Spleen (tissue), 7 donors: ENCODE data around the gene CCDC188.

Experiments
- POLR2A ChIP-seq, 3 donors: fragments of 450-650 bp; IDR thresholded peaks; one replicate each; pipeline ENCODE4 v1.5.1; 2017; ENCODE audit warnings: antibody characterized with exemption in 3 of 3, mild to moderate bottlenecking in 1 of 3
- POLR2AphosphoS5 ChIP-seq, 3 donors: sonication (generic); formaldehyde crosslinking; IDR thresholded peaks; one replicate each; pipeline ENCODE4 v1.5.1; 2017; ENCODE audit warnings: antibody characterized with exemption in 3 of 3
- TF ChIP-seq, protein P1 (sequence below), 11 experiments: fragments of 200-600 bp in 7 of 11; fragments of 450-650 bp in 4 of 11; sonication (generic) in 4 of 11; IDR thresholded peaks in 8 of 11; conservative IDR thresholded peaks in 3 of 11; 1 replicate in 7 of 11; 2 replicates in 4 of 11; pipeline versions ENCODE4 v1.4.0 to v1.8.0; 2016 to 2021; ENCODE audit warnings: antibody characterized with exemption in 11 of 11, inconsistent platforms in 4 of 11, mild to moderate bottlenecking in 1 of 11
- donor health status: DM: no; HTN: no; CAD: no; lungs with moderate emphysema.
- donor health status: DM: no; HTN: no; CAD: no.
- donor health status: DM: no; HTN: no; CAD: no.

DNA sequence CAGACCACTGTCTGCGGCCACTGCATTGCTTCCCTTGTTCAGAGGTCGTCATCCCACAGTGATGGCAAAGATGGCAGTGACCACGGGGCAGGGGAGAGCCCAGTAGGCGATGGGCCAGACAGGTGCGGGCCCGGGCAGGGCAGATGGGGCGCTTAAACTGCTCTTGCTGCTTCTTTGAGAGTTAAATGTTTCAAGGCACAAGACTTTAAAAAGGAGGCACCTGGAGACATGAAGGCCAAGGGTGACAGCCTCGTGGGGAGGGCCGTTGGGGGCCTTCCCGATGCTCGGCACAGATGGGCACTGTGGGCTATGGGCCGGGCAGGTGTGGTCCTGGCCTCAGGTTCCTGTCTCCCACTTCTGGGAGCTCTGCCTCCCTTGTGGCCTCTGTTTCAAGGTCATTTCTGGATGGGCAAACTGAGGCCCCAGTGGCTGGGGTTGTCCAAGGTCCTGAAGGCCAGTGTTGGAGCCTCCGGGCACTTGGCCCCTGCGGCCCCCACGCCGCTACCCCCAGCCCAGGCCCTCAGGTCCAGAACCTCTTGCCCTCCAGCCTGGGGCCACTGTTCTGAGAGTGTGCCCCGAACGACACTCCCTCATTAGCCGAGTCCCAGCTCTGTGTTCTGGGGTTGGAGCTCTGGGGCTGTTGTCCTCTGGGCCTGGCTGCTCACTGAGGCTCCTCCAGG, 16.9 kb upstream of the CCDC188 start:
- TF ChIP-seq, protein P1, sequence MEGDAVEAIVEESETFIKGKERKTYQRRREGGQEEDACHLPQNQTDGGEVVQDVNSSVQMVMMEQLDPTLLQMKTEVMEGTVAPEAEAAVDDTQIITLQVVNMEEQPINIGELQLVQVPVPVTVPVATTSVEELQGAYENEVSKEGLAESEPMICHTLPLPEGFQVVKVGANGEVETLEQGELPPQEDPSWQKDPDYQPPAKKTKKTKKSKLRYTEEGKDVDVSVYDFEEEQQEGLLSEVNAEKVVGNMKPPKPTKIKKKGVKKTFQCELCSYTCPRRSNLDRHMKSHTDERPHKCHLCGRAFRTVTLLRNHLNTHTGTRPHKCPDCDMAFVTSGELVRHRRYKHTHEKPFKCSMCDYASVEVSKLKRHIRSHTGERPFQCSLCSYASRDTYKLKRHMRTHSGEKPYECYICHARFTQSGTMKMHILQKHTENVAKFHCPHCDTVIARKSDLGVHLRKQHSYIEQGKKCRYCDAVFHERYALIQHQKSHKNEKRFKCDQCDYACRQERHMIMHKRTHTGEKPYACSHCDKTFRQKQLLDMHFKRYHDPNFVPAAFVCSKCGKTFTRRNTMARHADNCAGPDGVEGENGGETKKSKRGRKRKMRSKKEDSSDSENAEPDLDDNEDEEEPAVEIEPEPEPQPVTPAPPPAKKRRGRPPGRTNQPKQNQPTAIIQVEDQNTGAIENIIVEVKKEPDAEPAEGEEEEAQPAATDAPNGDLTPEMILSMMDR (IDR thresholded peaks at IDR 0.05 in 8 of 11, conservative IDR thresholded peaks at IDR 0.05 in 3 of 11): no peak
- TF ChIP-seq POLR2A (IDR thresholded peaks at IDR 0.05) (no peak), POLR2AphosphoS5 (IDR thresholded peaks at IDR 0.05) (no peak)
